ENCODE measurements around the gene TIRAP.

DNA sequence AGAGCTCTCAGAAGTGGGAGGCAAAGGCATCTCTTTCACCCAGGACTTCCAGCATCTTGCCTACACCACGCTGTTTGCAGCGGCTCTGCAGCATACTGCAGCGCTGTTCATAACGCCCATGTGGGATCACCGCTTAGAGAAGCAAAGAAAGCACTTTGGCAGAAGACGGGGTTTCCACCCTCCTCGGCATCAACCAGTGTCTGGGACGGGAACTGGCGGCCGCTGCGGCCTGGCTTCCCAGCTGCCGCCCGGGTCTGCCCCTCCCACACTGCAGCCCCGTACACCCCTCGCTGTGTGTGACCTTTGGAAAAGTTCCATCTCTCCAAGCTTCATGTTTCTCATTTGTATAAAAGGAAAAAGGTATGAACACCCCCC is 545 bp upstream of the TIRAP start:
- no peak for TF ChIP-seq TAF1 (IDR thresholded peaks at IDR 0.05; ENCODE audit: borderline replicate concordance, insufficient read depth, low read length)
- no peak for TF ChIP-seq POLR2AphosphoS5 (IDR thresholded peaks at IDR 0.05; ENCODE audit: low read depth, low read length)
- TF ChIP-seq, protein P1, sequence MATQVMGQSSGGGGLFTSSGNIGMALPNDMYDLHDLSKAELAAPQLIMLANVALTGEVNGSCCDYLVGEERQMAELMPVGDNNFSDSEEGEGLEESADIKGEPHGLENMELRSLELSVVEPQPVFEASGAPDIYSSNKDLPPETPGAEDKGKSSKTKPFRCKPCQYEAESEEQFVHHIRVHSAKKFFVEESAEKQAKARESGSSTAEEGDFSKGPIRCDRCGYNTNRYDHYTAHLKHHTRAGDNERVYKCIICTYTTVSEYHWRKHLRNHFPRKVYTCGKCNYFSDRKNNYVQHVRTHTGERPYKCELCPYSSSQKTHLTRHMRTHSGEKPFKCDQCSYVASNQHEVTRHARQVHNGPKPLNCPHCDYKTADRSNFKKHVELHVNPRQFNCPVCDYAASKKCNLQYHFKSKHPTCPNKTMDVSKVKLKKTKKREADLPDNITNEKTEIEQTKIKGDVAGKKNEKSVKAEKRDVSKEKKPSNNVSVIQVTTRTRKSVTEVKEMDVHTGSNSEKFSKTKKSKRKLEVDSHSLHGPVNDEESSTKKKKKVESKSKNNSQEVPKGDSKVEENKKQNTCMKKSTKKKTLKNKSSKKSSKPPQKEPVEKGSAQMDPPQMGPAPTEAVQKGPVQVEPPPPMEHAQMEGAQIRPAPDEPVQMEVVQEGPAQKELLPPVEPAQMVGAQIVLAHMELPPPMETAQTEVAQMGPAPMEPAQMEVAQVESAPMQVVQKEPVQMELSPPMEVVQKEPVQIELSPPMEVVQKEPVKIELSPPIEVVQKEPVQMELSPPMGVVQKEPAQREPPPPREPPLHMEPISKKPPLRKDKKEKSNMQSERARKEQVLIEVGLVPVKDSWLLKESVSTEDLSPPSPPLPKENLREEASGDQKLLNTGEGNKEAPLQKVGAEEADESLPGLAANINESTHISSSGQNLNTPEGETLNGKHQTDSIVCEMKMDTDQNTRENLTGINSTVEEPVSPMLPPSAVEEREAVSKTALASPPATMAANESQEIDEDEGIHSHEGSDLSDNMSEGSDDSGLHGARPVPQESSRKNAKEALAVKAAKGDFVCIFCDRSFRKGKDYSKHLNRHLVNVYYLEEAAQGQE (IDR thresholded peaks at IDR 0.05; ENCODE audit: insufficient read depth in 1 of 2, low read depth in 2 of 2, low read length in 2 of 2) = no peak
- no peak for TF ChIP-seq SIN3A (IDR thresholded peaks at IDR 0.05; ENCODE audit: borderline replicate concordance, insufficient read depth, low read length)
- TF ChIP-seq FOXP2 (optimal IDR thresholded peaks at IDR 0.05; ENCODE audit: borderline replicate concordance, extremely low read depth, extremely low read length, insufficient read depth) = no peak

Measured in PFSK-1 (cell line).